ENCODE results near the gene RAD51AP2. TPM values are rescaled to one million over a fixed set of nuclear protein-coding genes. Genes with fewer than 3 reads are reported as not detected.

RAD51AP2 gene
- total and polyA plus RNA-seq, 2 donors (not counting 3 experiments of a cell fraction or from before 2014, with no cell fraction given) = not detected

- Histone ChIP-seq H4K20me1 (replicated peaks; ENCODE audit: control insufficient read depth, extremely low read depth, insufficient read depth, low read length) (no peaks in the 10 kb centered on the region), H3K4me3 (replicated peaks in 1 of 3; ENCODE audit: insufficient read depth in 1 of 3, low read depth in 1 of 3, low read length in 3 of 3) (no peak overlapping the region), H3K9ac (replicated peaks; ENCODE audit: extremely low read depth, insufficient read depth, low read length) (no peak overlapping the region), H3K4me2 (ENCODE audit: insufficient read depth, low read length) (no peak overlapping the region), H3K36me3 (ENCODE audit: control insufficient read depth in 2 of 2, extremely low read depth in 1 of 2, insufficient read depth in 2 of 2, low read length in 2 of 2) (no peaks in the 10 kb centered on the region), H3K27me3 (ENCODE audit: control insufficient read depth in 2 of 2, insufficient read depth in 2 of 2, low read length in 2 of 2) (peaks cover 0 to 3% of the 10 kb centered on the region in 2 experiments), H3K9me1 (replicated peaks; ENCODE audit: control insufficient read depth, extremely low read depth, insufficient read depth, low read length) (no peaks in the 10 kb centered on the region), H3K9me3 (replicated peaks; ENCODE audit: control insufficient read depth, insufficient read depth, low read length) (no peaks in the 10 kb centered on the region), H2AFZ (ENCODE audit: low read depth, low read length) (no peak overlapping the region), H3K4me1 (ENCODE audit: control insufficient read depth, extremely low read depth, insufficient read depth, low read length) (no peaks in the 10 kb centered on the region), H3K79me2 (ENCODE audit: control insufficient read depth, insufficient read depth, low read length) (no peaks in the 10 kb centered on the region), H3K27ac (ENCODE audit: insufficient read depth, low read depth, low read length) (no peak overlapping the region)
- no peak for FAIRE-seq
- no TSS peak for BruUV-seq (replicated peaks)
- ChIA-PET CTCF (no interaction called here), POLR2A (no interaction called here)
- intact Hi-C loops (cut with micrococcal nuclease) = no loop called here
- DNase-seq (ENCODE audit: low read depth, low spot score) = no peak
- TF ChIP-seq MAX (IDR thresholded peaks at IDR 0.05; ENCODE audit: insufficient read depth, insufficient read length) (no peak), CTCF (IDR thresholded peaks at IDR 0.05; ENCODE audit: extremely low read depth in 1 of 2, insufficient read depth in 1 of 2, low read depth in 1 of 2, low read length in 2 of 2) (no peak), JUN (IDR thresholded peaks at IDR 0.05; ENCODE audit: borderline replicate concordance, insufficient read depth, insufficient read length, low read depth) (no peak), EZH2 (IDR thresholded peaks at IDR 0.05; ENCODE audit: borderline replicate concordance, low read depth, low read length, severe bottlenecking) (no peak), POLR2AphosphoS5 (IDR thresholded peaks at IDR 0.05; ENCODE audit: insufficient read depth, low read depth, low read length) (no peak), MYC (IDR thresholded peaks at IDR 0.05; ENCODE audit: low read depth, low read length) (no peak), FOS (IDR thresholded peaks at IDR 0.05; ENCODE audit: borderline replicate concordance, insufficient read depth, low read length) (no peak), POLR2A (IDR thresholded peaks at IDR 0.05; ENCODE audit: low read depth, low read length) (no peak), GATA2 (IDR thresholded peaks at IDR 0.05; ENCODE audit: insufficient read depth, insufficient read length, low read depth, low read length) (no peak)
- dilution Hi-C loops (cut with MboI; ENCODE audit: extremely low pct_ligation_motif_present, low sequenced_read_pairs) = no loop called here
These were observed 32.7 kb upstream of the RAD51AP2 start for GRCh38 chr2:17550907-17551306.
